Stimulated activated CD4-positive, alpha-beta T cell treated with anti-CD3 and anti-CD28 coated beads, TNF-alpha, amount 100 ng/mL, for 48 hours (primary cell): Measurements from ENCODE around the gene EIF2B2.
A peak's percentile ranks its signal among the peaks of the same experiment; 100 is the strongest.

Experiments
- DNase-seq, 3 donors: peaks; one replicate each; pipeline ENCODE4 v3.0.0-alpha.2; 2020; ENCODE audit warnings: low read depth in 3 of 3

EIF2B2 gene

DNA sequence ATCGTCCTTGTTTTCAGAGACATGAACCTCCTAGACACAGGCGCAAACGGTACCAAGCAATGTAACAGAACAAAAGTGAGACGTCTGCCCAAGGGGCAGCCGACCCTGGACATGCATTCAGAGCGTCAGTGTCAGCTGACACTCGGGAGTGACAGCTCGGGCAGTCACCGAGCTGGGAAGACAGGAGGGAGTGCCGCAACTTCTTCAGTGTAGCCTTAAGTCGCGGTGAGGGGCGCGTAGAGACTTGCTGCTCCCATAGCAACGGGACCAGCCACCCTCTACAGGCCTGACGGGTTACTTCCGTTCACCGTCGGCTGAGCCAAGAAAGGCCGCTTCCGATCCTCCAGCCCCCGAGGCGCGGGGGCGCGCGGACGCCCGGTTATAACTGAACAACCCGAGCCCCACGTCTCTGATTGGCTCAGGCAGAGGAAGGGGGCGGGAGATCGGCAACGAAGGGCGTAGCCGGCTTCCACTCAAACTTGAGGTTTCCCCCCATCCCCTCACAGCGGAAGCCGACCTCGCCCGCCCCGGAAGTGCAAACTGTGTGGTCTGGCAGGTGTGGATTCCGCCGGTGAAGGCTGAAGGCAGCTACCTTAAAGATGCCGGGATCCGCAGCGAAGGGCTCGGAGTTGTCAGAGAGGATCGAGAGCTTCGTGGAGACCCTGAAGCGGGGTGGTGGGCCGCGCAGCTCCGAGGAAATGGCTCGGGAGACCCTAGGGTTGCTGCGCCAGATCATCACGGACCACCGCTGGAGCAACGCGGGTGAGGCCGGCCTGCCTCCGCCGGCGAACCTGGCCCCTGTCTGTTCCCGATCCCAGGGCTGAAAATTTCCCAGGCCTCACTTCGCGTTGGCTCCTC lies at the start of gene EIF2B2:
TSS of gene EIF2B2 (plus strand) at position 530 of the 858 bp plus-strand sequence. CDS start at position 600, 70 bp downstream.
- DNase-seq, result peak; percentile 96 to 99 (median 98)

DNA sequence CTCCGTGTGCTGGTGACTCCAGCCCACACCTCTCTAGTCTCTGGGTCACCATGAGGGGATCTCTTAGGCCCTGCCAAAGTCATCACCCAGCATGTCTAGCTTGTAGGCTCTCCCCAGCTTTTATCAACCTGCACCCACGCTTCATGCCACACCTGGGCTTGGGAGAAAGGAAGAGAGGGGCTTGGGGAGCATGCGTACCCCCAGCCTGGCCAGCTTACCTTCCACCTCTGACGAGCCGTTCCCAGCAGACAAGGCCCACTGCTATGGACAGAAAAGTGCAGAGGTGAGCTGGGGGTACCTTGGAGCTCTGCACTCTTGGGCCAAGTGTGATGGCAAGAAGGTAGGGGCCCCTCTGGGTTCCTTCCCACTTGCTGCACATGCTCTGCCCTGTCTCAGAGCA lies 49.0 kb upstream of the EIF2B2 start:
- DNase-seq, result no peak

DNA sequence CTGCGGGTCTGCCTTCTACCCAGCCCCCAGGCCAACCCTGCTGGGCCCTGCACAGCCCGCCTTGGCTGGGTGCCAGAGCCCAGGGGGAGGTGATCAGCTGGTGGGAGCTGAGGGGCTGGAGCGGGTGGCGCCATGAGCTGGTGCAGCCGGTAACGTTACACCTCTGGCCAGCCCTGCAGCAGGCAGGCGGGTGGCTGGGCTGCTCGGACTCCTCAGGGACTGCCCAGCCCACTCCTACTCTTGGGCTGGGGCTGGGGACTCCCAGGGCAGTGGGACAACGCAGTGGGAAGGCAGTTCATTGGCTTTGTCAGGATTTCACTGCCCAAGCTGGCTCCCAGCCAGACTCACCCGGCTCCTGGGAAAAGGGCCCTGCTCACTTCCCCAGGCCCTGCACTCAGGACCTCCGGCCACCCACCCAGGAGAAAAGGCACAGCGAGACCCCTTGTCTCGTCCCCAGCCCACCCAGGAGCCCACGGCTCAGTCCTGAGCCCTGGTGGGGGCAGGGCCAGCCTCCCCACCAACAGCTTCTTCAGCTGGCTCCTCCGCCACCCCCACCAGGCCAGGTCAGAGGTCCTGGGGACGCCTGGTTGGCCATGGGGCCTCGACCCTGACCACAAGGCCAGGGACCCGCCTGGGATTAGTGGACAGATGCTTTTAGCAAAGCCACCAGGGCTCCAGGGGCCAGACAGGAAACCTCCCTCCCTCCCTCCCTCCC lies 48.3 kb upstream of the EIF2B2 start:
- DNase-seq, result no peak

DNA sequence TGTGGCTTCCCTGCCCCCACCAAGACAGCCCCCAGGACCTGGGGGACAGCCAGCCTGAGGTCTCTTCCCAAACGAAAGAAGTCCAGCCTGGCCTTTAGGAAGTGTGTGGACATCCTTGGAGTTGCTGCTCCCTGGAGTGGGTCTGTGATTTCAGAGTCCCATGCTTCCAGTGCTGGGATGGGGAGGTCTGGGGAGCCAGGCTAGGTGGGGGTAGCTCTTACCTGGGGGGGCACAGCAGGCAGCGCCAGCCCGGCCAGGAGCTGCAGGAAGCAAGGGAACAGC lies 47.8 kb upstream of the EIF2B2 start:
- no peak for DNase-seq

DNA sequence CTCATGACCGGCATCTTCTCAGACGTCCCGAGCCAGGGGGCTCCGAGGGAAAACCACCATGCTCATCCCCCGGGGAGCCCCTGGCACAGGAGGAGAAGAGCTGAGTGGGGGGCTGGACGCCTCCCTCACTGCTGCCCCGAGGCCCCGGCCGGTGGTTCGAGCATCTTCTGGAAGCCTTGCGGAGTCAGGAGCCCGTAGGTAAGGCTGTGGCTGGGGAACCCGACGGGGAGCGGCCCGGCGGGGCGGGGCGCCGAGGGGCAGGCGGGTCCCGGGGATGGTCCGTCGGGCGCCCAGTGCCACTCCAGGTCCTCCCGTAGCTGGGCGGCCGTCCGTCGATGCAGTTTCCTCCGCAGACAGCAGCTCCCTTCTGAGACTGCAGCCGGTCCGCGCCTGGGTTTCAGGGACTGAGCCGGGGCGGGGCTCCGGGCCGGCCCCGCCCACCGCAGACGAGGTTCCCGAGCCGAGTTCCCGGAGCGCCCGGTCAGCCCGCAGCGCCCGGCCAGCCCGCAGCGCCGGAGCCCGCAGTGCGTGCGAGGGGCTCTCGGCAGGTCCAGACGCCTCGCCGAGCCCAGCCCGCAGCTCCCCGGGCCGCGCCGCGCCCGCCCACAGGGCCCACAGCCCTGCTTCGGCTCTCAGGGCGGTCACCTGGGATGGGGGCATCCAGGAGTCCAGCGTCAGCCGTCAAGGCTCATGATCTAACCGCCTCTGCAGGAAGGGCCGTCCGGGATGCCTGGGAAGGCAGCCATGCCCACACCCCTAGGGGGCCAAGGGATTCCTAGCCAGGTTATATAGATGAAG lies 47.3 kb upstream of the EIF2B2 start, which contains the start of gene PGF:
TSS of gene PGF (minus strand) at position 369 of the 798 bp plus-strand sequence. CDS start at position 14, 355 bp downstream.
- DNase-seq, result no peak

DNA sequence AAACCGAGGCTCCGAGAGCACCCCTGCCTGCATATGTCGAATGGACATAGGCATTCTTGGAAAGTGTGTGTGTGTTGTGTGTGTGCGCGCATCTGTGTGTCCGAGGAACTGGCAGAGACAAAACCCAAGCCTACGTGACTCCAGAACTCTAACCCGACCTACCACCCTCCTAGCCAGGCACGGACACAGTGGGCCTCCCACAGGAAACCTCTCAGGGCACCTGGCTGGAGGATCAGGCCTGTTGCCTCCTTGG lies 46.8 kb upstream of the EIF2B2 start:
- DNase-seq, result no peak

DNA sequence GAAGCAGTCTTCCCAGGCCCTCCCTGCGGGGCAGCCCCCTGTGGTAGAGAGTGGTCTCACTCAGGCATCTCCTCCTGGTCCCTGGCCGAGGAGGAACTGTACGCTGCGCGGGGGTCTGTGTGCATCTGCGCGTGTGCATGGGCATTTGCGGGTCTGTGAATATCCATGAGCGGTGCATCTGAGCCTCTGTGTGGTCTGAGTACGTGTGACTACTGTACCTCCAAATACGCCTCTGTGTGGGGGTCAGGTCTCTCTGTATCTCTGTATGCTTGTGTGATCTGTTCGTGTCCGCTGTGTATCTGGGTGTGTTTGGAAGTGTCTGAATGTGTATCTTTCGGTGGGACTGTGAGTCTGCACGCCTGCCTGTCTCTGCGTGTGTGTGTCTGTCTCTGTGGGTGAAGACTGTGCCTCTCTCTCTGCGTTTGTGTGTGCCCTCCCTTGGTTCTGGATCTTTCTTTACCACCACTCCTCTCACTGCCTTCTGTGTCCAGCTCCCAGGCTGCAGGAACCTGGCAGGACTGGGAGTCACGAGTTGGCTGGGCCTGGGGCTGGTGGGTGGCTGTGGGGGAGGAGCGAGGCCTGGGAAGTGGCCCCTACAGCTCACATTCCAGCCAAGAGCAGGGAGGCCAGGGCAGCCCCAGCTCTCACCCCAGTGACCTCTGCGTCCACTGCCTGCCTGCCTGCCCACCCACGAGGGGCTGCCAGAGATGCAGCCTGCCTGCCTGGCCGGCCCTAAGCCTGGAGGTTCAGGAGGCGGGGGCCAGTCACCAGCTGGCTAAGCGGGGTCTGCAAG lies 46.2 kb upstream of the EIF2B2 start:
- DNase-seq, result no peak

DNA sequence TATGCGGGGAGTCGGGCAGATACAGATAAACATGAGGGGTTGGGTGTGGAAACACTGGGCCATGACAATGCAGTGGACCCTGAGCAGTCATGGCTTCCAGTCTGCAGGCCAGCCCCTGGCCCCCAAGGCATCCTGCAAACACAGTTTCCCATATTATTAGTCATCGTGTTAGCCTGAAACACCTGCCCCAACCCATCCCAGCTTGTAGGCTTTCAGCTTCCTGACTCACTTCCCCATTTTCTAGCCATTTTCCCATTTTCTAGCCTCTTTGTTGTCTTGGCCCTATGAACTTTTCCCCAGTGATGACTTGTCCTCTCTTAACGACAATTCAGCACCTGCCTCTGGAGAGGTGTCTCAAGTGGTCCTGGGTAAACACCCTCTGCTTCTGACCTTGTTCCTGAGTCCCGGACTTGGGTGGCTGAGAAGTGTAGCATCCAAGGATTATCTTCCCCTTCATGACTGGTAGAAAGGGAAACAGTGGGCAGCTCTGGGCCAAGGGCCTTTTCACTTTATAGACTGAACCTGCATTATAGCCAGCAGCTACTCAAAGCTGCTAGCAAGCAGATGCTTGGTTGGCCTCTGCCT lies 43.0 kb upstream of the EIF2B2 start:
- DNase-seq, result no peak

DNA sequence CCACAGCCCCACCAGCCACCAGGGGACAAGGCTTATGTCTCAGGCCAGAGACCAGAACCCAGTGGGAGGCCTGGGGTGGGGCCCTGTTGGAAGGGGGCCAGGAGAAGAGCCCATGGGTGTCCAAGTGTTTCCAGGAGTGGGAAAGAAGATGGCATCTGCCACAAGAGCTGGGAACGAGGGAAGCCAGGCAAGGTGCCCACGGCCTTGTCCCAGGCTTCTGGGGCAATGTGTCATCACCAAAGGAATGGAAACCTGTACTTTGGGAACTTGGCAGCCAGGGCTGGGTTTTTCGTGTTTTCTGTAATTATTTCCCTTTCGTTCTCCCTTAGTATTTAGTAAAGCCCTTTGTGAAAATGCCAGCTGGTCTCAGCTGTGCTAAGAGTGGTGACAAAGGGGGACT lies 42.0 kb upstream of the EIF2B2 start:
- no peak for DNase-seq

DNA sequence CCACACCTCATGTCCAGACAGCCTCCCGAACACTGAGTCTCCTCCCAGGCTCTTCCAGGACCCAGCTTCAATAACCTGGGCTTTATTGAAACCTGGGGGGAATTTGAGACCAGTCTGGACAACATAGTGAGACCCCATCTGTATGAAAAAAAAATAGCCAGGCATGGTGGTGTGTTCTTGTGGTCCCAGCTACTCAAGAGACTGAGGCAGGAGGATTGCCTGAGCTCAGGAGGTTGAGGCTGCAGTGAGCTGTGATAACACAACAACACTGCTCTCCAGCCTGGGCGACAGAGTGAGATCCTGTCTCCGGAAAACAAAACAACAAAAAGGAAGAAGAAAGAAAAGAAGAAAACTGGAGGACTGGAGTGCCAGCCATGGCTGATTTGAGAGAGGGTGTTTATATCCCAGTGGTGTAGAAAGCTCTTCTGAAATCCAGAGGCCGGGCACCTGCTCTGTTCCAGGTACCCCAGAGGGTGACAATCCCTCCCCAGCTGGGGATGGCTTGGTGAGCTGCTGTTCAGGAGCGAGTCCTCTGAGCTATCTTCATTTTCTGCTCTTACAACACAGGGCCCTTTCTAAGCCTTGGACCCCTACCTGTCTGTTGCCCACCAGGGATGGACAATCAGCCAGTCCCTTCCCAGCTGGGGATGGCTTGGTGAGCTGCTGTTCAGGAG lies 41.3 kb upstream of the EIF2B2 start:
- DNase-seq, result no peak

DNA sequence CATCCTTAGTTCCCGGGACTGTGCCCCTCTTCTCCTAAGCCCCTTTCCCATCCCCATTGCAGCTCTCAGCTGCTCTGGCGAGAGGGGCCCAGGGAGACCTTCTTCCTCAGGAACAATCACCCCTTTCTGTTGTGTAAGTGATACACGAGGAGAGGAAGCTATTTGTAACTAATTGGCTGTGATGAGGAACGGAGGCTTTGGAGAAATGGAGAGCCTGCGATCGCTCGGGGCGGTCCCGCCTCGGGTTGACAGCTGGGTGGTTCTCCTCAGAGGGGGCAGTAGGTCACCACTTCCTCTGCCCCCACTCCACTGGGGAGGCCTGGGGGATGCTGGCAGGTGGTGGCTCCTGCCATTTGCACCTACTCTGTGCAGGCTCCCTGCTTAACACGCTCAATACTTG lies 40.7 kb upstream of the EIF2B2 start:
- DNase-seq, result no peak

DNA sequence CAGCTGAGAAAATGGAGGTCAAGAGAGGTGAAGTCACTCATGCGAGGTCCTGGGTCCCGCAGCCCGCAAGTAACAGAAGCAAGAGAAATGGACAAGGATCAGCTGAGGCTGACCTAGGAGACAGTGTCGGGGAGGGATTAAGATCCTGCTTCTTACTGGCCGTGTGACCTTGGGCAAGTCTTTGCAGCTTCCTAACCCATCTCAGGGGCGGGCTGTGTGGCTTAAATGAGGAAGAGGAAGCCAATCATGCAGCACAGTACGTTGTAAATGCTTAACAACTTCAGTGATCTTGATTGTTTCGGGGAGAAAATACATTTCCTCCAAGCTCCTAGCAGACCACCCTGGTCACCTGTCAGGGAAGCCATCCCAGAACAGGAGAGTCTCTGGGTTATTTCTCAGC lies 40.2 kb upstream of the EIF2B2 start:
- DNase-seq, result no peak

DNA sequence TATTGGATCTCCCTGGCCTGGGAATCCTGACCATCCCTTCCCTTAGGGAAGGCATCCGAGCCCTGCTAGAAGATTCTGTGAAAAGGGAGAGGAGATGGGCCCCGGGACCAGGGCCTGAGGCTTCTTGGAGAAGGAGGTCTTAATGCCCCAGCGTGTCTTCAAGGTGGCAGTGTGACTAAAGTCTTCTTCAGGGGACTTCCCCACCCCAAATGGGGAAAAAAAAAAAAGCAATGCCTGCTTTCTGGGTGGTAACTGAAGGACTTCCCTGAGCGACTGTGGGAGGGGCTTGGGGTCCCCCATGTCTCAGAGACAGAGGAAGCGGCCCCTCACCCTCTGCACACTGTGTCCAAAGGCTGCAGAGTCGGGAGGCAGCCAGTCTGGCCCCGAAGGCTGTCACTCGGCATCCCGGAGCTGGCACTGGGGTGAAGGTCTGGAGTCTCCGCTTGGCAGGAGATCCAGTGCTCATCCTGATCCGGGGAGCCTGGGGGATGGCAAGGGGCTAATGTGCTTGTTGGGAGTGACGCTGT lies 39.5 kb upstream of the EIF2B2 start:
- no peak for DNase-seq

DNA sequence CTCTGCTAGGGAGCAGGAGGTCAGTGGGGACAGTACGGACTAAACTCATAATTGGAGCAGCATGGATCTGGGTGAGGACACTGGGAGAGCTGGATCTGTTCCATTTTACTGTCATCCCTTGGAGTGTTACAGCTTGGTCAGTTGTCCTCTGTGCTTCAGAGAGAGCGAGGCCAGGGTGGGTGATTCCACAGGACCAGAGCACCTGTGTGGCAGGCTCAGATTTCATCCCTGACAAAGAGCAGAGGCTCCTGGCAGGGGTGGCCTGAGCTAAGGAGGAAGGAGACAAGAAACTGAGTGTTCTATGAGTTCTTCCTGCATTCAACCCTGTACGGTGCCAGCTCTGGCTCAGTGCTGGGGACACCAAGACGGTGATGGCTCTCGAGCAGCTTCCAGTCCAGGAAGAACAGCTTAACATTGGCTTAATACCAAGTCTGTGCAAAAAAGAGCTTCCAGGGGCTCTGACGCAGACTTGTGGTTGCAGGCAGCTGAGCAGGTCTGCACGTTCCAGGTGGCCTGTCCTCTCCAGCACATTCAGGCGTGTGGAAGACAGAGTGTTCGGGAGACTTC lies 38.9 kb upstream of the EIF2B2 start:
- no peak for DNase-seq

DNA sequence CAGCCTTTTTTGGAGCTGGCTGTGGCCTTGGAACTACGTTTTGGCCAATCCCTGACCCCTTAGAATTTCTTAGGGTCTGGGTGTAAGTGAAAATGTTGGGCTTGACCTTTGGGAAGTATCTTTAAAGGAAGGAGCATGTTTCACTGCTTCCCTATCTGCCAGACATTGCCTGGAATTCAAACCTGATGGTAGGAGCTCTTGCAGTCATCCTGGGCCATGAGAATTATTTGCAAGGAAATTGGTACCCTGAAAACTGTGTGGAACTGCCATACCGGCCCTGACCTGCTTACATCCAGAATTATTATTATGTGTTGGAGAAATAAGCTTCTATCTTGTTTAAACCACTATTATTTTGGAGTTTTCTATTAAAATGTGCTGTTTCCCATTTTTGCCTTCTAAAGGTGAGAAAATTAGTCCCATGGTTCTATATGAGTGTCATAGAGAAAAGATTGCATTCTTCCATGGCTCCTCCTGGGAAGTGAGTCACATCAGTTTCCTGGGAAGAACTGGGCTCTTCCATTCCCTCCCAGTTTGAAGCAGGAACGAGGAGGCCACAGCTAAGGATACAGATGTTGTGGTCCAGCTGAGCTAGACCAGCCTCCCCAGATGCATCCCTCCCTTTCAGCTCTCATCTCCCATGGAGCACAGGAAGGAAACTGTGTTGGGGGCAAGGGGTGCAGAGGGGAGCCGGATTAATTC lies 37.8 kb upstream of the EIF2B2 start:
- DNase-seq, result no peak

DNA sequence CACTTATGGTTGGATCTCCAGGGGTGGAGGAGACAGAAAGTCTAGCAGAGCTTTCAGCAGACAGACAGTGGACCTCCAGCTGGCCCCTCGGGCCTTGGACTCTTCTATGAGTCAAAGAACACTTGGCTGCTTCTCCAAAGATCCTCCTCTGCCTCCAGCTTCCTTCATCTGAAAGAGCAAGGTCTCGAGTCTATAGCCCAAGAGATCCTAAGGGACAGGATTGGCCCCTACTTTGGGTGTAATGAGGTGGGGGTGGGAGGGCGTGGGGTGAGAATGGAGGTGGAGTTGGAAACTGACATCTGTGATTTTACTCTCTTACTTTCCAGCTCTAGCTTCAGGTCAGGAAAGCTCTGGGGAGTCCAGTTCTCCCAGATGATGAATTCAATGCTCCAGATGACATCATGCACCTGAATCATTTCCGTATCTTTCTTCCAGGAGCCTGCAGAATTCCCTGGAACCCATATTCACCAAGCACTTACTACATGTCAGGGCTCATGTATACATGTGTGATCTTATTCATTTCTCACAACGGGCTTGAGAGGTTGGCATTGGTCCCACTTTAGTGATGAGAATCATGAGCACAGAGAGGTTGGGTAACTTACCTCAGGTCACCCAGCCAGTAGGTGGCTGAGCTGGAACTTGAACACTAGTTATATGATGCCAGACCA lies 37.1 kb upstream of the EIF2B2 start:
- no peak for DNase-seq

DNA sequence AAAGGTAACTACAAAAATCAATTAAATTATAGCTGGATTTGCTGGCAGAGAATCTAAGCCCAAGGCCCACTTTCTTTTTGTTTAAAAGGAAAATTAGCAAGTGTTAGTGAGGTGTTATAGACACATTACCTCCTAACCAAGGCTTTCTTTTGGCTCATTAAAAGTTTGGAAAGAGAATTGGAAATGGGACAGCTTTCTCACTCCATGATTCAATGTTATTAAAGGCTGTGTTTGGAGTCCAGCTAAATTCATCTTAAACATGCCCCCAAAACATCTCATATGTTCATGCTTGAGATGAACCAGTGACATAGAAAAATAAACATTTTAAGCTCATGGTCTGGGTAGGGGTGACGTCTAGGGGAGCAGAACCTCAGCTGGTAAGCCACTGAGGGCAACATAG lies 33.9 kb upstream of the EIF2B2 start:
- no peak for DNase-seq

DNA sequence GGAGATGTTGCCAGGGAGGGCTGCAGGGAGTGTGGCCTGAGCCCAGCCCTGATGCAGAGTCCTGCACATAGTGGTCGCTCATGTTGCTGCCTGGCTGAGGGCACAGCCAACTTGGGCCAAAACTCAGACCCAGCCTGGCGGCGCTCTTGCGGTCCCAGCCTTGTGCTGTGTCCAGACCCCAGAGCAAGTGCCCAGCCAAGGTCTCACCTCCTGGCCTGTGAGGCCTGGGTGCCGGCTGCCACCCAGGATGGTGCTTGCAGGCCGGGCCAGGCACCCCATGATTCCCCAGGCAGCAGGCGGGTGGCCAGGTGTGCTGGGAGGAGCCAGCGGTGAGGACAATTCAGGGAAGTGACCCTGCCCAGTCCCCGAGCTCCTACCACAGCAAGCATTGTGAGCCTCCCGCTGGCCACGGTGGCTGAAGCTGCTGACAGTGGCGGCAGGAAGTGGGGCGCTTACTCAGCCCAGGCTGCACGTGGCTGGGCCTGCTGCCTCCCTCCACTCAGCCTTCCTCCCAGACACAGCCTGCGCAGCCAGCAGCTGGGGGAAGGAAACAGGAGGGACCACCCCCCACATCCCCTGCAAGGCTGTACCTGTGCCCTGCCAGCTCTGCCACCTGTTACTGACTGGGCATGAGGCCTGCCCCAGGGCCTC lies 29.6 kb upstream of the EIF2B2 start:
- peak in 1 of 3 donors; percentile 11 for DNase-seq

DNA sequence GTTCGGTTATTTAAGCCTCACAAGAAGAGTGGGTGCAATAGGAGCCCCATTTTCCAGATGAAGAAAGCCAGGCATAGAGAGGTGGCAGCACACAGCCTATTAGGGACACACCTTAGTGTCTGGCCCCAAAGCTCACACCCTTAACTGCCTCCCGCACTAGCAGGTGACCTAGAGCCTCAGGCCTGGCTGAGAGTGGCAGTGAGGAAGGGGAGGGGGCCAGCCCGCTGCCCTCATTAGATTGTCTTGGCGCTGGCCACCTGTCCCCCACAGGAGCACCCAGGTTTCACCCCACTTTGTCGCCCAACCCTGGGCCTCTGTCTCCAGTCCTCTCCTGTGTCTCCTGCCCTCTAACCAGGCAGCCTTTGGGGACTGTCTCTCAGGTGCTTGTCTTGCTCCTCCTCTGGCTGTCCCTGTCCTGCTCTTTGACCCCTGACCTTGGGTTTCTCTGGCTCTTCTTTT lies 28.8 kb upstream of the EIF2B2 start:
- no peak for DNase-seq
